PC-9 (cell line): ENCODE measurements around the gene HHAT.

Source experiments
- CTCF ChIP-seq: fragments of 200-600 bp; sonication (generic); conservative IDR thresholded peaks from 2 replicates; pipeline ENCODE4 v1.6.1; 2017; ENCODE audit warnings: mixed run types, antibody characterized with exemption, mild to moderate bottlenecking, moderate library complexity
- EZH2 ChIP-seq: fragments of 200-600 bp; sonication (generic); IDR thresholded peaks from 2 replicates; pipeline ENCODE4 v1.8.0; 2017; ENCODE audit warnings: antibody characterized with exemption, low read depth

GRCh38 chr1:210363119-210363518 is 34.4 kb downstream of the HHAT start:
- TF ChIP-seq CTCF (no peak), EZH2 (no peak)
